ENCODE data around the gene EPHA3.
"Not testable (repeated sequence)": the region's sequence is repeated elsewhere in the genome, so short reads cannot be mapped to it uniquely, and the experiment has no call there.

Gene EPHA3

DNA sequence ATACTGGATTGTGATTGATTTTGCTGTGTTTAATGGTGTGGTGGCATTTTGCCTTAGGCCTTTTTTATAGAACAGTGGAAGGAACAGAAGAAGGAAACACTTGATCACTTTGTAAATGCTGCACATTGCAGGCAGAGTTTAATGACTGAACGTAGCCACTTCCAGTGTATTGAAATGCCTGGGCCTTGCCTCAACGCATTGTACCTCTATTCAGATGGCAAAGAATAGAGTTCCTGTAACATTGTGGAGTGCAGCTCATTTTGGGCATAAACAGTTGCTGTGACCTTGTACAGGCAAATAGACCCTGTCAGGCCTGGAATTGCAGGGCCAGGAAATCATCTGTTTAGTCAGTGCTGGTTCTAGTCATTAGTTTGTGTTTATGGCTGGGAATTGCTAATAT is 225.0 kb downstream of the EPHA3 start:
- Histone ChIP-seq H3K9ac (ENCODE audit: low read depth, low read length) (no peak overlapping the region), H3K4me3 (ENCODE audit: low read length) (no peak overlapping the region), H3K9me3 (replicated peaks; ENCODE audit: low read length) (no peaks in the 10 kb centered on the region), H3K4me1 (ENCODE audit: control insufficient read depth, insufficient read depth, low read length) (no peaks in the 10 kb centered on the region), H3K36me3 (ENCODE audit: insufficient read depth, low read length) (no peaks in the 10 kb centered on the region), H3K4me2 (ENCODE audit: low read length) (no peak overlapping the region), H3K27me3 (ENCODE audit: control insufficient read depth, insufficient read depth, low read length) (no peaks in the 10 kb centered on the region)

DNA sequence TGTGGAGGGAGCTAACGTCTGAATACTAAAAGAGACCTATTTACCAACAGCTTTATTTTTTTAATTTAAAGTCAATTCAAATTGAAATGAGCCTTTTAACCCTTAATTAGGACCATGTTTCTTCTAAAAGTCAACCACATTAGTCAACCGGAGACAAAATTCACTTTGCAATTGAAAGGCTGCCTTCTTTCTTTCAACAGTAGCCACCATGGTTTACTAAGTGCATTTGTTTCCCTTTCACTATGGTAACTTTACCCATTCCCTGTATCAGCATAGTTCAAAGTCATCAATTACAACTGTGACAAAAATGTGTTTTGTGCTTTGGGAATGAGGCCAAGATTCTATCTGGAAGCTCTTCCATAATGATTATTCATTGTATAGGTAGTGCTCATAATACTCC is 225.4 kb downstream of the EPHA3 start:
- no peaks in the 10 kb centered on the region for H3K27me3 ChIP-seq (ENCODE audit: control insufficient read depth, insufficient read depth, low read length)
- no peaks in the 10 kb centered on the region for H3K9me3 ChIP-seq (replicated peaks; ENCODE audit: low read length)
- no peaks in the 10 kb centered on the region for H3K4me1 ChIP-seq (ENCODE audit: control insufficient read depth, insufficient read depth, low read length)
- H3K36me3 ChIP-seq (ENCODE audit: insufficient read depth, low read length): no peaks in the 10 kb centered on the region
- no peak overlapping the region for H3K9ac ChIP-seq (ENCODE audit: low read depth, low read length)
- no peak overlapping the region for H3K4me2 ChIP-seq (ENCODE audit: low read length)
- no peak overlapping the region for H3K4me3 ChIP-seq (ENCODE audit: low read length)

DNA sequence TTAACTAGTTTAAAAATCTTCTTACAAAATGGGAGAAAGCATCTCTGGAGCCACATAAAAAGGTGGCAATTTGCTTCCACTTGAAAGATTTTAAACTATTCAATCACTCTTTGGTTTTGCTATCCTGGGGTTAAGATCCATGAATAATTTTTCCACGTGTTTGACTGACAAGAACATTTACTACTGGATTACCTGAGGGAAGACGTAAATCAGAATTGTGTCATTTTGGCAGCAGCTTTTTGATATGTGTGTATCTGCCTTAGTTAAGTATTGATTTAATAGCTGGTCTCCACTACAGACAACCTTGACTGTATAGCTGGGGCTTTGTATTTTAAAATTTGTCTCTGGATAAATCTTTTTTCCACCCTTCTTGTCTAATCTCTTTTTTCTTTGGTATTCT is 228.3 kb downstream of the EPHA3 start:
- Histone ChIP-seq H3K9ac (ENCODE audit: low read depth, low read length) (no peak overlapping the region), H3K9me3 (replicated peaks; ENCODE audit: low read length) (no peaks in the 10 kb centered on the region), H3K36me3 (ENCODE audit: insufficient read depth, low read length) (no peaks in the 10 kb centered on the region), H3K4me2 (ENCODE audit: low read length) (no peak overlapping the region), H3K4me1 (ENCODE audit: control insufficient read depth, insufficient read depth, low read length) (no peaks in the 10 kb centered on the region), H3K27me3 (ENCODE audit: control insufficient read depth, insufficient read depth, low read length) (no peaks in the 10 kb centered on the region), H3K4me3 (ENCODE audit: low read length) (no peak overlapping the region)

DNA sequence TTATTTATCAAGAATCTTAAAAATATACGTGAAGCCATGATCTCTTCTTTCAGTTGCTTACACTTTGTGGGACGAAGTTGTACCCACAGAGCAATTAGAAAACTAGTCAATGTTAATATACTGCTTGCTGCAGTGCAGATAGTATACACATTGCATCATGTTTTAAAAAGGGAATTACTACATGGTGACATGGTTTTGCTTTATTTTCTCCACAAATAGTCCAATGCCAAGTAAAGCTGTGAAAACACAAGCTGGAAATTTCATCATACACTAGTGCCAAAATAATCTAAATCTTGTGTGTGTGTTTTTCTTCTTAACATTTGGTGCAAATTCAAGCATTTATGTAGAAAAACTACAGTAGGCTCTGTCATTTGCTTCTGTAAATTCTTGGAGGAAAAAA is 233.0 kb downstream of the EPHA3 start:
- H3K36me3 ChIP-seq (ENCODE audit: insufficient read depth, low read length): no peaks in the 10 kb centered on the region
- no peak overlapping the region for H3K9ac ChIP-seq (ENCODE audit: low read depth, low read length)
- H3K4me2 ChIP-seq (ENCODE audit: low read length): no peak overlapping the region
- no peaks in the 10 kb centered on the region for H3K27me3 ChIP-seq (ENCODE audit: control insufficient read depth, insufficient read depth, low read length)
- no peak overlapping the region for H3K4me3 ChIP-seq (ENCODE audit: low read length)
- H3K9me3 ChIP-seq (replicated peaks; ENCODE audit: low read length): no peaks in the 10 kb centered on the region
- no peaks in the 10 kb centered on the region for H3K4me1 ChIP-seq (ENCODE audit: control insufficient read depth, insufficient read depth, low read length)

DNA sequence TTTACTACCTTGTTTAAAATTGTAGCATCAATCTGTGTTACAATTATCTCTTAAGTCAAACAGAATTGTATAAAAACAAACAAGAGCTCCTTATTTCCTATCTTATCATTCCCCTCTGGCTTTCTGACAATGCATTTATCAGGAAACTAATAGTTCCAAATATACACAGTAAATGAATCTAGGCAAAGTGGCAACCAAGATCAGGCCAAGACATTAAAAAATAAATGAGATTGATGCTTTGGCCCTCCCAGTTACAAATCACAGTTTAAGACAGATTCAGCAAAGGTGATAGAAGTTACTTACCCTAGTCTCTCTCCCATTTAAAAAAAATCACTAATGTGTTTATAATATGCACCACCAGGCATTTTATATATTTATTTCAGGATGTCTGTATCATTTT is 236.7 kb downstream of the EPHA3 start:
- Histone ChIP-seq H3K9me3 (replicated peaks; ENCODE audit: low read length) (no peaks in the 10 kb centered on the region), H3K36me3 (ENCODE audit: insufficient read depth, low read length) (no peaks in the 10 kb centered on the region), H3K9ac (ENCODE audit: low read depth, low read length) (no peak overlapping the region), H3K27me3 (ENCODE audit: control insufficient read depth, insufficient read depth, low read length) (no peaks in the 10 kb centered on the region), H3K4me2 (ENCODE audit: low read length) (no peak overlapping the region), H3K4me1 (ENCODE audit: control insufficient read depth, insufficient read depth, low read length) (no peaks in the 10 kb centered on the region), H3K4me3 (ENCODE audit: low read length) (no peak overlapping the region)

DNA sequence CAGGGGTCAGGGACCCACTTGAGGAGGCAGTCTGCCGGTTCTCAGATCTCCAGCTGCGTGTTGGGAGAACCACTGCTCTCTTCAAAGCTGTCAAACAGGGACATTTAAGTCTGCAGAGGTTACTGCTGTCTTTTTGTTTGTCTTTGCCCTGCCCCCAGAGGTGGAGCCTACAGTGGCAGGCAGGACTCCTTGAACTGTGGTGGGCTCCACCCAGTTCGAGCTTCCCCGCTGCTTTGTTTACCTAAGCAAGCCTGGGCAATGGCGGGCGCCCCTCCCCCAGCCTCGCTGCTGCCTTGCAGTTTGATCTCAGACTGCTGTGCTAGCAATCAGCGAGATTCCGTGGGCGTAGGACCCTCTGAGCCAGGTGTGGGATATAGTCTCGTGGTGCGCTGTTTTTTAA is 243.5 kb downstream of the EPHA3 start:
- not testable (repeated sequence) for H3K4me1 ChIP-seq (ENCODE audit: control insufficient read depth, insufficient read depth, low read length); H3K36me3 ChIP-seq (ENCODE audit: insufficient read depth, low read length); H3K4me2 ChIP-seq (ENCODE audit: low read length); H3K27me3 ChIP-seq (ENCODE audit: control insufficient read depth, insufficient read depth, low read length); H3K9me3 ChIP-seq (replicated peaks; ENCODE audit: low read length); H3K4me3 ChIP-seq (ENCODE audit: low read length); H3K9ac ChIP-seq (ENCODE audit: low read depth, low read length)

DNA sequence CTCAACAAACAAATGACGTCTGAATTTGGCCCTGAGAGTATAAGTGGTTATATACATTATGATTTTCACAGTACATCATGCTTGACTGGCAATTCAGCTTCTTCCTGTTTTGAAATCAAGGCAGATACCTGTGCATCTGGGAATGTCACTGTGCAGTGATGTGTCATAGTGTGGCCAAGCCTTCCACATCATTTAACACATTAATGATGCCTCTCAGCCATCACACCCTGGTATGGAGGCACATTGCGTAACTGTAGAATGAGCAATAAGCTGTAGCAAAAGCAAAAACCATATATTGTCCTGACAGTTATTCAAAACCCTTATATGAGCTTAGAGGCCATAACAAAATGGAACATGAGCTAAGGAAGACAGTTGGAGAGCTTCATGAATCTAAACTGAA is 246.0 kb downstream of the EPHA3 start:
- Histone ChIP-seq H3K4me2 (ENCODE audit: low read length) (no peak overlapping the region), H3K27me3 (ENCODE audit: control insufficient read depth, insufficient read depth, low read length) (no peaks in the 10 kb centered on the region), H3K4me3 (ENCODE audit: low read length) (no peak overlapping the region), H3K9ac (ENCODE audit: low read depth, low read length) (no peak overlapping the region), H3K9me3 (replicated peaks; ENCODE audit: low read length) (no peaks in the 10 kb centered on the region), H3K4me1 (ENCODE audit: control insufficient read depth, insufficient read depth, low read length) (no peaks in the 10 kb centered on the region), H3K36me3 (ENCODE audit: insufficient read depth, low read length) (no peaks in the 10 kb centered on the region)

DNA sequence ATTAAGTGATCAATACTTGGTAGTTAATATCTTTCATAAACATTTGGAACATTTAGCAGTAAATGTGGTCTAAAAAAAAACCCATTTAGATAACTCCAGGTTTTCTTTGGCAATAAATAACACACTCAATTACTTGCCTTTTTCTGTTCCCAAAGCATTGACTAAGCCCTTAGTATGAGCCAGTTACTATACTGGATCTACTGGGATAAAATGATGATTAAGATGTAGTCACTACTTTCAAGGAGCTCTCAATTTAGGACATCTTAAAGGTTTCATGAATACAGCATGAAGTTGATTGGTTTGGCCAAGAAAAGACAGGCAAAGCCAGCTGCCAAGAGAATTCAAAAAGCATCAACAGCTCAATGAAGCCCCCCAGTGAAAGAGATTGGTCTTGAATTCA is 250.9 kb downstream of the EPHA3 start:
- Histone ChIP-seq H3K4me3 (ENCODE audit: low read length) (no peak overlapping the region), H3K9me3 (replicated peaks; ENCODE audit: low read length) (no peaks in the 10 kb centered on the region), H3K4me2 (ENCODE audit: low read length) (no peak overlapping the region), H3K36me3 (ENCODE audit: insufficient read depth, low read length) (no peaks in the 10 kb centered on the region), H3K4me1 (ENCODE audit: control insufficient read depth, insufficient read depth, low read length) (no peaks in the 10 kb centered on the region), H3K27me3 (ENCODE audit: control insufficient read depth, insufficient read depth, low read length) (no peaks in the 10 kb centered on the region), H3K9ac (ENCODE audit: low read depth, low read length) (no peak overlapping the region)

DNA sequence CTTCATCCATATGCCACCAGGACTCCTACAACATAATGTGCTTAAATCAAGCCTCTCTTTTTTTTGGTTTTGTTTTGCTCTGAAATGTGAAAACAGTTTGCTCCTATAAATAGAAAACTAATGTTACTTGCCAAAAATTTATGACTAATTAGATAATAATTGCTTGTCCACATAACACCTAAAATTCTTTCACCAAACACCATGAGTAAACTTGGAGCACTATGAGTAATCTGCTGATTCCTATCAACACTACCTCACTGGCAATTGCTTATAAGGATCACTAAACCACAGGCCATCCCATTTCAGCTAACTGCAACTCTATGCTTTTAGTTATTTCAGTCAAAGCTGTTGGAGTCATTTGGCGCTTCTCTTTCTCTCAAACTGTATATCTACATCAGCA is 252.7 kb downstream of the EPHA3 start:
- H3K36me3 ChIP-seq (ENCODE audit: insufficient read depth, low read length): no peaks in the 10 kb centered on the region
- H3K4me3 ChIP-seq (ENCODE audit: low read length): no peak overlapping the region
- H3K9ac ChIP-seq (ENCODE audit: low read depth, low read length): no peak overlapping the region
- H3K27me3 ChIP-seq (ENCODE audit: control insufficient read depth, insufficient read depth, low read length): no peaks in the 10 kb centered on the region
- H3K4me2 ChIP-seq (ENCODE audit: low read length): no peak overlapping the region
- no peaks in the 10 kb centered on the region for H3K4me1 ChIP-seq (ENCODE audit: control insufficient read depth, insufficient read depth, low read length)
- no peaks in the 10 kb centered on the region for H3K9me3 ChIP-seq (replicated peaks; ENCODE audit: low read length)

DNA sequence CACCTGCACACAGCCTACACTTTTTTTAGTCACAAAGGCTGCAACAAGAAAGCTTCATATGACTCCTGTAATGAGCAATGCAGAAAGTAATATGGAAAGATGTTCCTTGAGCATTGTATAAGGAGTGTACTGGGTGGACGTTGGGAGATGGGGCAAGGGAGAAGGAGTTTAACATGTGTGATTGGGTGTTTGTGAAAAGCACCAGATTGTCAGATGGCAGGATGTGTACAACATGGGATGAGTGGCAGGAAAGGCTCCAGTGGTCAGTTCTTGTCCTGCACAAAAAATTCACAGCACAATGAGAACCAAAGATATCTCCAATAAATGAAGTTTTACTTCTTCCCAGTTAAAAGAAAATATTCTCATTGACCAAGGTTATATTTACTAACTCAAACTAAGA is 255.1 kb downstream of the EPHA3 start:
- Histone ChIP-seq H3K9me3 (replicated peaks; ENCODE audit: low read length) (no peaks in the 10 kb centered on the region), H3K9ac (ENCODE audit: low read depth, low read length) (no peak overlapping the region), H3K4me3 (ENCODE audit: low read length) (no peak overlapping the region), H3K4me2 (ENCODE audit: low read length) (no peak overlapping the region), H3K27me3 (ENCODE audit: control insufficient read depth, insufficient read depth, low read length) (no peaks in the 10 kb centered on the region), H3K4me1 (ENCODE audit: control insufficient read depth, insufficient read depth, low read length) (no peaks in the 10 kb centered on the region), H3K36me3 (ENCODE audit: insufficient read depth, low read length) (no peaks in the 10 kb centered on the region)

DNA sequence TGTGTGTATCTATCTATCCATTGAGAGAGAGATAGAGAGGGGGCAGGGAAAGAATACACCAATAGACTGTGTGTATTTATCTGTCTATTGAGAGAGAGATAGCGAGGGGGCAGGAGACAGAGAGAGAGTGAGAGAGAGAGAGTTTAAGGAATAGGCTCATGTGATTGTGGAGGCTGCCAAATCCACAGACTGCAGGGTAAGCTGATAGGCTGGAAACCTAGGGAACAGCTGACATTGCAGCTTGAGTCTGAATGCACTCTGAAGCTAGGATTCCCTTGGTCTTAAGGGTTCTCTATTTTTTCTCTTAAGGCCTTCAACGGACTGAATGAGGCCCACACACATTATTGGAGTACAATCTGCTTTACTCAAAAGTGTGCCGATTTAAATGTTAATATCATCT is 255.8 kb downstream of the EPHA3 start:
- Histone ChIP-seq H3K9ac (ENCODE audit: low read depth, low read length) (no peak overlapping the region), H3K9me3 (replicated peaks; ENCODE audit: low read length) (no peaks in the 10 kb centered on the region), H3K4me2 (ENCODE audit: low read length) (no peak overlapping the region), H3K27me3 (ENCODE audit: control insufficient read depth, insufficient read depth, low read length) (no peaks in the 10 kb centered on the region), H3K36me3 (ENCODE audit: insufficient read depth, low read length) (no peaks in the 10 kb centered on the region), H3K4me1 (ENCODE audit: control insufficient read depth, insufficient read depth, low read length) (no peaks in the 10 kb centered on the region), H3K4me3 (ENCODE audit: low read length) (no peak overlapping the region)

DNA sequence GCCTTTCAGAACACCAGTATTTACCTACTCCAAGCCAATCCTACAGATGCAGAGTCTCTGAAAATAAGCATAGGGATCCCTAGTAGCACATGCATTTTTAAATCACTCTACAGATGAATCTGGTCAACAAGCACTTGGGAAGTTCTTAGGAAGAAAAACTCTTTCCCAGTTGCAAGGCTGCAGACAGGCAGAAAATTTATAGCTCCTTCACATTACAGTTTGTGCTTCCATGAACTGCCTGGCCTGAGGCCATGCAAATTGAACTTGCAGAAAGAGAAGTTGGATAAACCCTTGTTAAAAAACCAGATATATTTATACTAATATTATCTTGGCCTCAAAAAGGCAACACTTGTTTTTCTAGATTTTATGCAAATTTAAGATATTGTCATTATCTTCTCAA is 256.9 kb downstream of the EPHA3 start:
- Histone ChIP-seq H3K36me3 (ENCODE audit: insufficient read depth, low read length) (no peaks in the 10 kb centered on the region), H3K4me3 (ENCODE audit: low read length) (no peak overlapping the region), H3K9ac (ENCODE audit: low read depth, low read length) (no peak overlapping the region), H3K27me3 (ENCODE audit: control insufficient read depth, insufficient read depth, low read length) (no peaks in the 10 kb centered on the region), H3K9me3 (replicated peaks; ENCODE audit: low read length) (no peaks in the 10 kb centered on the region), H3K4me1 (ENCODE audit: control insufficient read depth, insufficient read depth, low read length) (no peaks in the 10 kb centered on the region), H3K4me2 (ENCODE audit: low read length) (no peak overlapping the region)

DNA sequence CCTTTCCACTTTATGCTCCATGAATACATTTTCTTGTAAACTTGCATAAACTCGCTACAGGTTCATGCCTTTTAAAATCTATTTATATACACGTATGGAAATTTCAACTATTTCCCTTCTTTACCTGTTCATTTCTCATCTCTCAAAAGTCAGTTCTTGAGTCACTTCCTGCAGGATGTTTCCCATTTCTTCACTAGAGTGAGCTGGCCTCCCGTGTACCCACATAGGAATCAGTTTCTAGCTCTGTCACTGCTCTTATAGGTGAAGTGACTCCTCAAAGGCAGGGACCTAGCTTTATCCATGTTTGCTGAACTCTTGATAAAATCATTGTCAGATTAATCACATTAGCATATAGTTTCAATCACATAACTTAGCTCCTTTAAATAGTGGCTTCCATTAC is 259.7 kb downstream of the EPHA3 start:
- no peak overlapping the region for H3K9ac ChIP-seq (ENCODE audit: low read depth, low read length)
- H3K4me2 ChIP-seq (ENCODE audit: low read length): no peak overlapping the region
- H3K36me3 ChIP-seq (ENCODE audit: insufficient read depth, low read length): no peaks in the 10 kb centered on the region
- no peaks in the 10 kb centered on the region for H3K27me3 ChIP-seq (ENCODE audit: control insufficient read depth, insufficient read depth, low read length)
- no peaks in the 10 kb centered on the region for H3K9me3 ChIP-seq (replicated peaks; ENCODE audit: low read length)
- H3K4me1 ChIP-seq (ENCODE audit: control insufficient read depth, insufficient read depth, low read length): no peaks in the 10 kb centered on the region
- no peak overlapping the region for H3K4me3 ChIP-seq (ENCODE audit: low read length)
